CD4-positive, alpha-beta memory T cell (primary cell): Measurements from ENCODE around the gene TESK2. TPM values are rescaled to one million over a fixed set of nuclear protein-coding genes. Genes with fewer than 3 reads are reported as not detected.
"Not testable (repeated sequence)": the region's sequence is repeated elsewhere in the genome, so short reads cannot be mapped to it uniquely, and the experiment has no call there.

Source experiments
- CTCF ChIA-PET: fragments of 350-600 bp; sonication (Branson Sonifier 250); formaldehyde crosslinking; loops from one replicate; lab custom pipeline; 2021; ENCODE audit warnings: inconsistent platforms; ENCODE audit not compliant: partially characterized antibody; lab: Charles Lee
- POLR2A ChIA-PET: fragments of 350-600 bp; sonication (Branson Sonifier 250); formaldehyde crosslinking; loops from one replicate; lab custom pipeline; 2021; ENCODE audit not compliant: partially characterized antibody; lab: Charles Lee
- DNase-seq, 5 donors: peaks; one replicate each; pipeline versions ENCODE4 v3.0.0 to v3.0.0-alpha.2; 2020 to 2022; ENCODE audit warnings: mixed read lengths in 1 of 5
- H3K27ac ChIP-seq: one replicate; pipeline ENCODE4 v1.7.0; 2013; ENCODE audit warnings: low read depth, low read length
- H3K27me3 ChIP-seq: 2 replicates; pipeline ENCODE4 v1.7.0; 2013; ENCODE audit warnings: mild to moderate bottlenecking, low read length, moderate library complexity; ENCODE audit not compliant: insufficient read depth
- H3K36me3 ChIP-seq: 2 replicates; pipeline ENCODE4 v1.7.0; 2013; ENCODE audit warnings: mild to moderate bottlenecking, low read length, moderate library complexity; ENCODE audit not compliant: insufficient read depth
- H3K4me1 ChIP-seq: 2 replicates; pipeline ENCODE4 v1.7.0; 2013; ENCODE audit warnings: mild to moderate bottlenecking, low read length, moderate library complexity; ENCODE audit not compliant: insufficient read depth
- H3K4me3 ChIP-seq, 2 donors: one replicate each; pipeline ENCODE4 v1.7.0; 2013; ENCODE audit warnings: low read length in 2 of 2, mild to moderate bottlenecking in 1 of 2
- H3K9me3 ChIP-seq, 2 donors: one replicate each; pipeline ENCODE4 v1.7.0; 2013; ENCODE audit warnings: low read length in 2 of 2, control low read depth in 1 of 2; ENCODE audit not compliant: control insufficient read depth in 1 of 2
- H3K27ac Mint-ChIP-seq, 7 donors: one replicate each; pipeline ENCODE4 v1.8.0; 2020 to 2021; ENCODE audit warnings: mixed read lengths in 7 of 7, mild to moderate bottlenecking in 6 of 7, inconsistent platforms in 3 of 7, moderate library complexity in 3 of 7
- H3K27me3 Mint-ChIP-seq, 2 donors: one replicate each; pipeline ENCODE4 v1.8.0; 2020 to 2021; ENCODE audit warnings: mixed read lengths in 2 of 2
- H3K36me3 Mint-ChIP-seq, 2 donors: one replicate each; pipeline ENCODE4 v1.8.0; 2020 to 2021; ENCODE audit warnings: mixed read lengths in 2 of 2, inconsistent platforms in 1 of 2, mild to moderate bottlenecking in 1 of 2
- H3K4me1 Mint-ChIP-seq, 4 donors: one replicate each; pipeline ENCODE4 v1.8.0; 2020 to 2021; ENCODE audit warnings: mixed read lengths in 4 of 4, mild to moderate bottlenecking in 1 of 4
- H3K4me3 Mint-ChIP-seq, 8 donors: one replicate each; pipeline ENCODE4 v1.8.0; 2020 to 2021; ENCODE audit warnings: mixed read lengths in 8 of 8, mild to moderate bottlenecking in 7 of 8, moderate library complexity in 6 of 8, inconsistent platforms in 3 of 8
- H3K9me3 Mint-ChIP-seq, 8 donors: one replicate each; pipeline ENCODE4 v1.8.0; 2020 to 2021; ENCODE audit warnings: mixed read lengths in 8 of 8, mild to moderate bottlenecking in 5 of 8, inconsistent platforms in 3 of 8, moderate library complexity in 1 of 8
- intact Hi-C: fragments of 100-400 bp; cut with micrococcal nuclease; formaldehyde crosslinking; loops from one replicate; pipeline ENCODE4 v1.15.1; 2023
- polyA plus RNA-seq, 2 donors: library from polyadenylated mRNA; unstranded; fragments of 300-500 nt; fragmentation: Illumina TruSeq; gene quantifications; one replicate each; pipeline ENCODE4 v1.2.3, GENCODE V29; 2021
- total RNA-seq, 2 experiments: library from RNA; stranded (reverse); gene quantifications; one replicate each; pipeline ENCODE4 v1.2.3, GENCODE V29; 2021

Gene TESK2
- total and polyA plus RNA-seq, 4 experiments from 2014 or later: 4.5 to 7.7 (median 6.2) TPM

GRCh38 chr1:45491487-45492260, 711 bp upstream of the TESK2 start:
- no peaks in the 10 kb centered on the region for H3K27me3 Mint-ChIP-seq
- no peak overlapping the region for H3K4me3 Mint-ChIP-seq
- H3K4me1 Mint-ChIP-seq: peaks cover 5 to 13% (median 10%) of the 10 kb centered on the region in 4 donors
- no peaks in the 10 kb centered on the region for H3K9me3 Mint-ChIP-seq
- Histone ChIP-seq H3K36me3 (no peaks in the 10 kb centered on the region), H3K27me3 (no peaks in the 10 kb centered on the region), H3K27ac (peak overlapping the region; percentile 68), H3K9me3 (no peaks in the 10 kb centered on the region), H3K4me1 (peaks cover 22% of the 10 kb centered on the region), H3K4me3 (peak overlapping the region; percentile 30 to 79)
- ChIA-PET CTCF (interaction anchor here (0.9 to 8.7 kb wide), 19 partner anchors 9 to 783 kb away, joined by 3 to 159 read pairs (median 7); partner anchors contain the start of genes AKR1A1, CCDC163, EIF2B3 and HECTD3), POLR2A (interaction anchor here (0.9 to 6.6 kb wide), 22 partner anchors 9 to 770 kb away, joined by 3 to 53 read pairs (median 6); partner anchors contain the start of genes AKR1A1, CCDC163, EIF2B3 and GPBP1L1)
- no peak for DNase-seq
- H3K27ac Mint-ChIP-seq: no peak overlapping the region
- peaks cover 0 to 9% of the 10 kb centered on the region in 2 donors for H3K36me3 Mint-ChIP-seq
- intact Hi-C loops: loop anchor here (1.0 to 10.0 kb wide), 8 partner anchors 9 to 759 kb away; partner anchors contain the start of genes BEST4, CCDC163, EIF2B3 and MMACHC

- DNase-seq: peak in 1 of 5 donors; percentile 22
- Histone ChIP-seq H3K4me3 (peak overlapping the region; percentile 71 to 79), H3K9me3 (no peaks in the 10 kb centered on the region), H3K27ac (peak overlapping the region; percentile 68), H3K36me3 (no peaks in the 10 kb centered on the region), H3K4me1 (peaks cover 22% of the 10 kb centered on the region), H3K27me3 (no peaks in the 10 kb centered on the region)
- CTCF ChIA-PET: interaction anchor here (0.6 to 8.7 kb wide), 10 partner anchors 10 to 478 kb away, joined by 3 to 159 read pairs (median 42); partner anchors contain the start of genes CCDC163, HECTD3, MMACHC and MUTYH
- POLR2A ChIA-PET: interaction anchor here (1.0 to 6.6 kb wide), 11 partner anchors 10 to 759 kb away, joined by 3 to 53 read pairs (median 16); partner anchors contain the start of genes AKR1A1, CCDC163, GPBP1L1 and HECTD3
- no peak overlapping the region for H3K27ac Mint-ChIP-seq
- peaks cover 5 to 13% (median 10%) of the 10 kb centered on the region in 4 donors for H3K4me1 Mint-ChIP-seq
- no peaks in the 10 kb centered on the region for H3K36me3 Mint-ChIP-seq
- intact Hi-C loops: loop anchor here (5.0 to 10.0 kb wide), 4 partner anchors 285 to 758 kb away; partner anchors contain the start of genes BEST4, PLK3, RNU5D-1 and ZSWIM5
- H3K9me3 Mint-ChIP-seq: no peaks in the 10 kb centered on the region
- H3K4me3 Mint-ChIP-seq: no peak overlapping the region
- no peaks in the 10 kb centered on the region for H3K27me3 Mint-ChIP-seq
These were observed 790 bp downstream of the TESK2 start for GRCh38 chr1:45490121-45490625.

- H3K4me3 Mint-ChIP-seq, H3K9me3 Mint-ChIP-seq, H3K9me3 ChIP-seq, H3K36me3 Mint-ChIP-seq, H3K27ac ChIP-seq, H3K27me3 Mint-ChIP-seq, H3K4me3 ChIP-seq, H3K36me3 ChIP-seq, DNase-seq, intact Hi-C loops, H3K27me3 ChIP-seq: not testable (repeated sequence)
- ChIA-PET POLR2A (interaction anchor here (2.6 to 6.6 kb wide), 5 partner anchors 11 to 186 kb away, joined by 16 to 53 read pairs (median 43); partner anchors contain the start of genes CCDC163, MMACHC, MUTYH and NASP), CTCF (interaction anchor here (0.6 to 8.7 kb wide), 6 partner anchors 11 to 477 kb away, joined by 3 to 122 read pairs (median 50); partner anchors contain the start of genes CCDC163, HECTD3, MMACHC and MUTYH)
- peak overlapping the region in 6 of 7 donors; percentile 13 to 75 (median 42) for H3K27ac Mint-ChIP-seq
- peaks cover 22% of the 10 kb centered on the region for H3K4me1 ChIP-seq
- peaks cover 5 to 13% (median 10%) of the 10 kb centered on the region in 4 donors for H3K4me1 Mint-ChIP-seq
These were observed 1.6 kb downstream of the TESK2 start for GRCh38 chr1:45489379-45489778.

GRCh38 chr1:45488666-45489377, 2.1 kb downstream of the TESK2 start:
- peaks cover 22% of the 10 kb centered on the region for H3K4me1 ChIP-seq
- H3K9me3 ChIP-seq: no peaks in the 10 kb centered on the region
- CTCF ChIA-PET: interaction anchor here (0.6 to 8.7 kb wide), 5 partner anchors 12 to 477 kb away, joined by 3 to 122 read pairs (median 40); partner anchors contain the start of genes CCDC163, HECTD3, MMACHC and UROD
- H3K27ac ChIP-seq: no peak overlapping the region
- H3K27me3 ChIP-seq: no peaks in the 10 kb centered on the region
- Mint-ChIP-seq H3K4me1 (peaks cover 5 to 13% (median 10%) of the 10 kb centered on the region in 4 donors), H3K9me3 (no peaks in the 10 kb centered on the region), H3K36me3 (no peaks in the 10 kb centered on the region), H3K27ac (peak overlapping the region in 6 of 7 donors; percentile 13 to 75 (median 42)), H3K27me3 (no peaks in the 10 kb centered on the region), H3K4me3 (no peak overlapping the region)
- no peaks in the 10 kb centered on the region for H3K36me3 ChIP-seq
- POLR2A ChIA-PET: interaction anchor here (0.6 to 6.6 kb wide), 3 partner anchors 33 to 149 kb away, joined by 3 to 53 read pairs (median 53); partner anchors contain the start of genes MUTYH, PRDX1 and TOE1
- intact Hi-C loops: no loop called here
- no peak overlapping the region for H3K4me3 ChIP-seq
- DNase-seq: no peak

GRCh38 chr1:45485949-45486348, 5.0 kb downstream of the TESK2 start:
- peak overlapping the region in 1 of 7 donors; percentile 8 for H3K27ac Mint-ChIP-seq
- POLR2A ChIA-PET: no interaction called here

GRCh38 chr1:45479039-45479748, 11.8 kb downstream of the TESK2 start:
- Mint-ChIP-seq H3K36me3 (no peaks in the 10 kb centered on the region), H3K4me1 (peaks cover 0 to 4% (median 1%) of the 10 kb centered on the region in 4 donors), H3K27ac (peak overlapping the region in 1 of 7 donors; percentile 42), H3K9me3 (no peaks in the 10 kb centered on the region), H3K27me3 (no peaks in the 10 kb centered on the region), H3K4me3 (no peak overlapping the region)
- no peaks in the 10 kb centered on the region for H3K4me1 ChIP-seq
- no peaks in the 10 kb centered on the region for H3K9me3 ChIP-seq
- no peak for DNase-seq
- no peak overlapping the region for H3K4me3 ChIP-seq
- no peaks in the 10 kb centered on the region for H3K27me3 ChIP-seq
- intact Hi-C loops: no loop called here
- H3K27ac ChIP-seq: no peak overlapping the region
- ChIA-PET POLR2A (no interaction called here), CTCF (interaction anchor here (1.2 kb wide), 1 partner anchor 14 kb away, joined by 4 read pairs; no protein-coding TSS in a partner anchor)
- no peaks in the 10 kb centered on the region for H3K36me3 ChIP-seq

More at GRCh38 chr1:45485949-45486348, 5.0 kb downstream of the TESK2 start:
- no peak overlapping the region for H3K4me3 Mint-ChIP-seq
- Histone ChIP-seq H3K4me1 (peaks cover 16% of the 10 kb centered on the region), H3K36me3 (no peaks in the 10 kb centered on the region), H3K27me3 (no peaks in the 10 kb centered on the region), H3K9me3 (no peaks in the 10 kb centered on the region), H3K4me3 (no peak overlapping the region), H3K27ac (no peak overlapping the region)
- DNase-seq: no peak
- intact Hi-C loops: no loop called here
- CTCF ChIA-PET: interaction anchor here (0.6 kb wide), 1 partner anchor 32 kb away, joined by 3 read pairs; no protein-coding TSS in a partner anchor
- no peaks in the 10 kb centered on the region for H3K36me3 Mint-ChIP-seq
- H3K27me3 Mint-ChIP-seq: no peaks in the 10 kb centered on the region
- peaks cover 0 to 10% (median 6%) of the 10 kb centered on the region in 4 donors for H3K4me1 Mint-ChIP-seq
- no peaks in the 10 kb centered on the region for H3K9me3 Mint-ChIP-seq
